EL (cell line): Measurements from ENCODE around the gene AMHR2.
"Not testable (repeated sequence)": the region's sequence is repeated elsewhere in the genome, so short reads cannot be mapped to it uniquely, and the experiment has no call there.

Source experiments
- DNase-seq: peaks from one replicate; pipeline ENCODE4 v3.0.0-alpha.2; 2016

The AMHR2 gene

DNA sequence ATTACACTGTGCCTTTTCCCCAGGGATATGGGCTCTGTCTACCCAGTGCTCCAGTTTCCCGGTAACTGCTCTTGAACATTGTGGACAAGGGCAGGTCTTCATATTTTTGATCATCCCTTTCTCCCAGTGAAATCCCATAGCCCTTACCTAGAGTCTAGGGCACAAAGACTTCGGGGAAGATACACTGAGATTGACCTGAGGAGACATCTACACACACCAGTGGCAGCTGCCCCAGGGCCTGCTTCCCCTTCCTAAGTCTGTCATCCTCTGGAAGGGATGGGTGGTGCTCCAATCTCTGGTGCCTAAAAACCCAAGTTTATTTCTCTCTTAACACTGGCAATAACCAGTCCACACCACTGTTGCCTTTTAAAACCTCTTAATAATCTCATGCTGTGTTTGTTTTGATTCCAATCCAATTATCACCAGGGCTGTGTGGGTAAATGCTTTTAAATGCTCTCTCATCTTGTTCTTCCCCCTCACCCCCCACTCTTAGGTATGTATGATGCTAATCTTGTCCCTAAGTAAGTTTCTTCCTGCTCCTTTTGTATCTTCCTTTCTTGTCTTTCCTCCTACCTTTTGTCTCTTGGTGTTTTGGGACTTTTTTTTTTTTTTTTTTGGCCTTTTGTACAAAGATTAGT is 7.8 kb upstream of the AMHR2 start:
- DNase-seq = not testable (repeated sequence)

DNA sequence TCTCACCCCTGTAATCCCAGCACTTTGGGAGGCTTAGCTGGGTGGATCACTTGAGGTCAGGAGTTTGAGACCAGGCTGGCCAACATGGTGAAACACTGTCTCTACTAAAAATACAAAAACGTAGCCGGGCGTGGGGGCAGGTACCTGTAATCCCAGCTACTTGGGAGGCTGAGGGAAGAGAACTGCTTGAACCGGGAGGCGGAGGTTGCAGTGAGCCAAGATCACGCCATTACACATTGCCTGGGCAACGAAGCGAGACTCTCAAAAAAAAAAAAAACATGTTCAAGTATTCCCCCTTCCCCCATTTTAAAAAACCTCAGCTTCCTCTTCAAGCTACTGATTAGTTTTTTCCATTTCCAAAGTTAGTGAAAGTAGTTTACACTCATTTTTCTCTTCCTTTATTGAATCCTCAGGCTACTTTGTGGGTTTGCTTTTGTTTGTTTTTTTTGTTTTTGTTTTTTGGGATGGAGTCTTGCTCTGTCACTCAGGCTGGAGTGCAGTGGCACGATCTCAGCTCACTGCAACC is 6.3 kb upstream of the AMHR2 start:
- not testable (repeated sequence) for DNase-seq

- DNase-seq = no peak
Observed at GRCh38 chr12:53418221-53418620, 5.4 kb upstream of the AMHR2 start.

GRCh38 chr12:53419756-53420155 is 3.9 kb upstream of the AMHR2 start:
- no peak for DNase-seq

DNA sequence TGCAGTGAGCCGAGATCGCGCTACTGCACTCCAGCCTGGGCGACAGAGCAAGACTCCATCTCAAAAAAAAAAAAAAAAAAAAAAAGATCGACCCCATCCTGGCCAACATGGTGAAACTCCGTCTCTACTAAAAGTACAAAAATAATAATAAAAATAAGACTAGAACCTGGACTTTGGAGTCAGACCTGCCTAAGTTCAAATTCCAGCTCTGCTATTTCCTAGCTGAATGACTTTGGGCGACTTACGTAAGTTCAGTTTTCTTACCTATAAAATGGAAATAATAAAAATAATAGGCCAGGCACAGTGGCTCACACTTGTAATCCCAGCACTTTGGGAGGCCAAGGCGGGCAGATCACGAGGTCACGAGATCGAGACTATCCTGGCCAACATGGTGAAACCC is 1.4 kb upstream of the AMHR2 start:
- not testable (repeated sequence) for DNase-seq

- no peak for DNase-seq
Observed at GRCh38 chr12:53424626-53425514, 1.2 kb downstream of the AMHR2 start.

- DNase-seq = no peak
Observed at GRCh38 chr12:53425515-53426150, 2.0 kb downstream of the AMHR2 start.

DNA sequence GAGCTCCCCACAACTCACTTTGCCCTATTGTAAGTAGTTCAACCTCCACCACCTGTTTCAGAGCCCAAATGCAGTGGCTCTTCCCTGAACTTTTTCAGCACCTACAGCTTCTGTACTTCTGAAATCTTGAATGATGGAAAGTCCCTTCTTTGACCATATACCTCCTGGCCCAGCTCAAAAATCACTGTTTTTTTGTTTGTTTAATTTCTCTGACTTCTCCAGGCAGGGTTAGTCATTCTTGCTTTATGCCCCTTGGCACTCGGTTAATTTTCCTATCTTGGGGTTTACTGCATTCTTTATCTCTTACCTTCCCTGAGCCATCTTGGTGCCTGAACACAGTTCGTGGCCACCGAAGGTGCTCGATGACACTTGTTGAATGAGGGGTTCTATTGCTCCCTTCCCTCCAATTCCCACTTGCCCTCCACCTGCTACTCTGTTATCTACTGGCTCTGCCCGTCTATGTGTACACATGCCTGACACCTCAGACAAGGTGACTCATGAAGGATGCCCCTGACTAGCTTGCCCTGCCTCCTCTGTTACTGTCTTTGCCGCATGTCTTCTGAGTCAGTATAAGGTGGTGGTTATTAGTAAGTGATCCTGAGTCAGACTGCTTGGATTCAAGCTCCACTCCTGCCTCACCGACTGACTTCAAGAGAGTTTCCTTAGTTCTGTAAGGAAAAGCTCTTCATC is 4.4 kb downstream of the AMHR2 start:
- DNase-seq = peak; percentile 92

GRCh38 chr12:53428741-53429140 is 5.1 kb downstream of the AMHR2 start:
- DNase-seq = no peak

GRCh38 chr12:53430116-53430515 is 6.5 kb downstream of the AMHR2 start:
- no peak for DNase-seq

- DNase-seq = no peak
Observed at GRCh38 chr12:53431187-53431586, 7.5 kb downstream of the AMHR2 start.

- DNase-seq = not testable (repeated sequence)
Observed at GRCh38 chr12:53435326-53435725, 11.7 kb downstream of the AMHR2 start.

DNA sequence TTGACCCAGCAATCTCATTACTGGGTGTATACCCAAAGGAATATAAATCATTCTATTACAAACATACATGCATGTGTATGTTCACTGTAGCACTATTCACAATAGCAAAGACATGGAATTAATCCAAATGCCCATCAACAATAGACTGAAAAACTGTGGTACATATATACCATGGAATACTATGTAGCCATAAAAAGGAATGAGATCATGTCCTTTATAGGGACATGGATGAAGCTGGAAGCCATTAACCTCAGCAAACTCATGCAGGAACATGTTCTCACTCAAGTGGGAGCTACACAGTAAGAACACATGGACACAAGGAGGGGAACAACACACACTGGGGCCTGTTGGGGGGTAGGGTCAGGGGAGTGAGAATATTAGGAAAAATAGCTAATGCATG is 15.9 kb downstream of the AMHR2 start:
- not testable (repeated sequence) for DNase-seq

GRCh38 chr12:53441040-53441833 is 17.6 kb downstream of the AMHR2 start, which contains the start of gene PRR13:
TSS of gene PRR13 (plus strand) at chr12:53441734. CDS start at chr12:53442715, 981 bp downstream.
- peak; percentile 100 for DNase-seq

DNA sequence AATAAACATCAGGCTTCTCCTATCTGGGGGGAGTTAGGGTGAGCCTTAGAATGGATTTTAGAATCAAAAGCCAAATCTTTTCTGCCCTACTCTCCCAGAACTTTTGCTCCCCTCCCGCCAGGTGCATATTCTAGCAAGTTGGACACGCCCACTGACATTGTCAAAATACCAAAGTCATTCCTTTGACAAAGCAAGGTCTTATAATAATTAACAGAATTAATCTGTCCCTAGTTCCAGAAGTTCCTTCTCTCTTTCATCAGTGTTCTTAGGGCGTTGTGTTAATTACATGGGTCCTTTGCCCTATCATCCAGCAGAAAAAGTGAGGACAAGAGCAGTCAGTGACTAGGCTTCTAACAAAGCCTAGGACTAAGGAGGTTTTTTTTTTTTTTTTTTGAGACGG is 20.3 kb downstream of the AMHR2 start:
- no peak for DNase-seq

GRCh38 chr12:53444593-53445325 is 21.1 kb downstream of the AMHR2 start:
- not testable (repeated sequence) for DNase-seq

DNA sequence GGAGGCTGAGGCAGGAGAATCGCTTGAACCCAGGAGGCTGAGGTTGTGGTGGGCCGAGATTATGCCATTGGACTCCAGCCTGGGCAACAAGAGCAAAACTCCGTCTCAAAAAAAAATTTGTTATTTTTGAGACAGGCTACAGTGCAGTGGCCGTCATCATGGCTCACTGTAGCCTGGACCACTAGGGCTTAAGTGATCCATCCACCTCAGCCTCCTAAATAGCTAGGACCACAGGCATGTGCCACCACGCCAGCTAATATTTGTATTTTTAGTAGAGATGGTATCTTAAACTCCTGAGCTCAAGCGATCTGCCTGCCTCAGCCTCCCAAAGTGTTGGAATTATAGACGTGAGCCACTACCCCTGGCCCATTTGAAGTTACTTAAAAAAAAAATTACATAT is 27.3 kb downstream of the AMHR2 start:
- no peak for DNase-seq

DNA sequence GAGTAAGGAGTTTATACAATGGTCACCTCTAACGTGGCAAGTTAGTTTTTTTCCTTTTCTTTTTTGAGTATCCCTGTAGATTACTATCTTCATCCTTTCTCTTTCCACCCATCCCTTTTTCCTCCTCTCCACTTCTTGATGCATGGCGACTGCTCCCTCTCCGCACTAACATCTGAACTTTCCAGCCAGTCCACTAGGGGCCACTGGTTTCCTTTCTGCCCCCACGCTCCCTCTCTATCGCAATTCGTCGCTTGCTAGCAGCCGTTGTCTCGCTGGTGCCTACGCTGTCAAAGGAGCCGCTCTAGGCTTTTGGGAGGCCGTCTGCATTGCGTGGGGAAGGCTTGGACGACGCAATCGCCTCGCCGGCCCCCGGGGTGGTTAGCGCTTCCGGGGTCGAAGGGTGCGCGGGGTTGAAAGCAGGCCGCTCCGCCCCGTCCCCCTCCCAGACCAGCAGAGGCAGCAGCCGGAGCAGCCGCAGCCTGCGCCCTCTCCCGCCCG is 28.1 kb downstream of the AMHR2 start, which contains the start of gene PCBP2:
Gene PCBP2 (plus strand): TSS at position 442 of the 498 bp plus-strand sequence. CDS start 2,699 bp downstream, outside the sequence.
- DNase-seq = peak; percentile 99

DNA sequence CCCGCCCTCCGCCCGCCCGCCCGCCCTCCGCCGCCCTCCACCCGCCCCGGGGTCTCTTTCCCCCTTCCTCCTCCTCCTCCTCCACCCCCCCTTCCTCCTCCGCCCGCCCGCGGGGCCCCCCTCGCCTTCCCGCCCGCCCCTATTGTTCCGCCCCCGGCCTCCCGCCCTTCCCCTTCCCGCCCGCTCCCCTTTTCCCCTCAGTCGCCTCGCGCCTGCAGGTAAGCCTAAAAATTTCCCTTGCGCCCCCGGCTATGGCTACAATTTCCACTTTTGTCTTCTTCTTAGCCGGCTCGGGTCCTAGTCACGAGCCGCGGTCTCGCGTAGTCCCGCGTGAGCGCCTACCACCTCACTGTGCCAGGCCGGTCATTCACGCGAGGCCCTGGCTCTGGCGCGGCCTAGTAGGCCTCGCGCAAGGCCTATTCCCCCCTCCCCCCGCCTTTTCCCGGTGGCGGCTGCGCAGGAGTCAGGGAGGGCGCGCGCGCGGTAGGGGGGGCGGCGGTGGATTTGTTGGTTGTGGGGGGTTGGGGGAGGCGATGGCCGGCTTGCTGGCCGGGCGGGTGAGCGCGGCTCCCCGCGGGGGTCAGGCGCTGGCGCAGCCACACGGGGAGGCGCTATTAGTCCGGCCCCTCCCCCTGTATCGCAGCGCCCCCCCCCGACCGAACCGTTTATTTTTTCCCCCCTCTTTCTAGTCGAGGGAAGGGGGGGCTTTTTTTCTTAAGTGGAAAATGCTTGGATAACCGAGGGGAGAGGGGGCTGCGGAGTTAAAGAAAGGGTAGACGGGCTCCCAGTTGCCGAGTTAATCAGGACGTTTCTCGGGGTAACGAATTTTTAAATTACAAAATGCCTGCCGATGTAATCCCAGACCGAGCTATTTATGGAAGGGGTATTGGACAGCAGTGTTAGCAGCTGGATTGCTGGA is 28.8 kb downstream of the AMHR2 start:
- peak; percentile 81 for DNase-seq
